ENCODE measurements around the gene RNU6-1. TPM values are rescaled to one million over a fixed set of nuclear protein-coding genes. Genes with fewer than 3 reads are reported as not detected.

Gene RNU6-1
- total RNA-seq, 1 donor = not detected

GRCh38 chr15:67883234-67883773, 43.5 kb upstream of the RNU6-1 start:
- DNase-seq (ENCODE audit: low read depth) = no peak
- no peak for TF ChIP-seq CTCF (IDR thresholded peaks at IDR 0.05; ENCODE audit: insufficient read depth, low read length)
- H3K4me3 ChIP-seq (ENCODE audit: low read depth, low read length) = no peak overlapping the region

- no peak for TF ChIP-seq CTCF (IDR thresholded peaks at IDR 0.05; ENCODE audit: insufficient read depth, low read length)
- no peak for DNase-seq (ENCODE audit: low read depth)
- H3K4me3 ChIP-seq (ENCODE audit: low read depth, low read length) = no peak overlapping the region
Observed at GRCh38 chr15:67882487-67883233, 42.8 kb upstream of the RNU6-1 start.

- H3K4me3 ChIP-seq (ENCODE audit: low read depth, low read length) = no peak overlapping the region
- no peak for TF ChIP-seq CTCF (IDR thresholded peaks at IDR 0.05; ENCODE audit: insufficient read depth, low read length)
- peak; percentile 39 for DNase-seq (ENCODE audit: low read depth)
Observed at GRCh38 chr15:67880651-67881182, 40.9 kb upstream of the RNU6-1 start.

GRCh38 chr15:67879440-67880129, 39.7 kb upstream of the RNU6-1 start:
- no peak for TF ChIP-seq CTCF (IDR thresholded peaks at IDR 0.05; ENCODE audit: insufficient read depth, low read length)
- no peak overlapping the region for H3K4me3 ChIP-seq (ENCODE audit: low read depth, low read length)
- no peak for DNase-seq (ENCODE audit: low read depth)

- H3K4me3 ChIP-seq (ENCODE audit: low read depth, low read length) = no peak overlapping the region
- TF ChIP-seq CTCF (IDR thresholded peaks at IDR 0.05; ENCODE audit: insufficient read depth, low read length) = no peak
- DNase-seq (ENCODE audit: low read depth) = no peak
Observed at GRCh38 chr15:67878712-67879206, 38.9 kb upstream of the RNU6-1 start.

GRCh38 chr15:67873777-67874176, 33.9 kb upstream of the RNU6-1 start:
- DNase-seq (ENCODE audit: low read depth) = no peak
- TF ChIP-seq CTCF (IDR thresholded peaks at IDR 0.05; ENCODE audit: insufficient read depth, low read length) = peak; percentile 5
- H3K4me3 ChIP-seq (ENCODE audit: low read depth, low read length) = no peak overlapping the region

Data from fibroblast of the aortic adventitia (primary cell).